ENCODE results near the gene AP1M2.

Gene AP1M2

GRCh38 chr19:10612499-10613119 is 25.5 kb upstream of the AP1M2 start:
- H3K4me1 Mint-ChIP-seq (ENCODE audit: low read depth): peaks cover 10% of the 10 kb centered on the region
- H3K4me3 Mint-ChIP-seq: no peak overlapping the region
- H3K27ac Mint-ChIP-seq: no peak overlapping the region
- DNase-seq (ENCODE audit: low spot score): no peak
- peaks cover 15% of the 10 kb centered on the region for H3K36me3 Mint-ChIP-seq (ENCODE audit: low read depth)
- no peaks in the 10 kb centered on the region for H3K27me3 Mint-ChIP-seq (ENCODE audit: low read depth)
- no peaks in the 10 kb centered on the region for H3K9me3 Mint-ChIP-seq

GRCh38 chr19:10611907-10612306 is 24.8 kb upstream of the AP1M2 start:
- DNase-seq (ENCODE audit: low spot score): no peak
- no peak overlapping the region for H3K4me3 Mint-ChIP-seq
- peaks cover 9% of the 10 kb centered on the region for H3K36me3 Mint-ChIP-seq (ENCODE audit: low read depth)
- no peaks in the 10 kb centered on the region for H3K9me3 Mint-ChIP-seq
- peaks cover 8% of the 10 kb centered on the region for H3K4me1 Mint-ChIP-seq (ENCODE audit: low read depth)
- H3K27ac Mint-ChIP-seq: no peak overlapping the region
- no peaks in the 10 kb centered on the region for H3K27me3 Mint-ChIP-seq (ENCODE audit: low read depth)

DNA sequence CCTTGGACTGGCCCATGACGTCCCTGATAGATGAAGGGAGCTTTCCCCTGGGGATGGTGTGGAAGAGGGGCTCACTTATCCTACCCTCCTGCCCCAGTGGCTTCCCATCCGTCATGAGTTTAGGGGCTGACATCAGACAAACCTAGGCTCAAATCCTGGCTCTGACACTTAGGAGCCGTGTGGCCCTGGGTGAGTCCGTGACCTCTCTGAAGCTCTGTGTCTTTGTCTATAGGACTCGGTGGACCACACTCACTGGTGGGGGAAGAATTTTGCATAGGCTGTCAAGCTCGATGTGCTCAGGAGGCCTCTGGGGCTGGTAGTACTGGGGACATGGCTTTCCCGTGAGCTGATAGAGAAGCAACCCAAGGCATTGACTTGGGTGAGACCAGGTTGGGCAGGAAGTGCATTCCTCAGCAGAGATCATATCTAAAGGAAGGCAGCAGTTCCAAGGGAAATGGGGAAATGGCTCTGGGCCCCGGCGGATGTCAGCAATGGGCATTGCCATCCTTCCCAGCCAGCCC is 17.4 kb upstream of the AP1M2 start:
- Mint-ChIP-seq H3K4me1 (ENCODE audit: low read depth) (peaks cover 17% of the 10 kb centered on the region), H3K4me3 (peak overlapping the region; percentile 93), H3K27me3 (ENCODE audit: low read depth) (peaks cover 3% of the 10 kb centered on the region), H3K36me3 (ENCODE audit: low read depth) (peaks cover 8% of the 10 kb centered on the region), H3K27ac (peak overlapping the region; percentile 100), H3K9me3 (no peaks in the 10 kb centered on the region)
- DNase-seq (ENCODE audit: low spot score): no peak

DNA sequence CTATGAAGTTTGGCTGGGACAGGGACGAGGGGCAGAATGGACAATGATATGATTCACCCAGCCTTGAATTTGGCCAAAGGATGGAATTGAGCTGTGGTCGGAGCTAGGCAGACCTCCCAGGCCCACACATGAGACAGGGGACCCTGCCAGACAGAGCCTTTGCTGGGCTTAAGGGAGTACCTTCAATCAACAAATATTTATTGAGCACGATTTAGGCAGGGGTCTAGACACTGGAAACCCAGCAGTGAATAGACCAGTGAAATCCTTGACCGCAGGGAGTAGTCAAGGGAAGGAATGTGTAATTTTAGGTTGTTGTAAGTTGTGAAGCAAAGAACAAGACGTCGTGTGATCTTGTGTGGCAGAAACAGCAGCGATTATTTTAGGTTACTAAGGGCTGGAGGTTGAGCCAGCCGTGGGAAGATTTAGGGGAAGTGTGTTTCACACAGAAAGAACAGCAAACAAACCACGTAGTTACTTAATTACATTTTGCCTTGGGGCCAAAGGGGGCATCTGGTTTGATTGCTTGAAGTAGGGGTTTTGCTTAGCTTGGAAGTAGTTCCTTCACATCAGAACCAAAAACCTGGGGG is 16.9 kb upstream of the AP1M2 start:
- peaks cover 3% of the 10 kb centered on the region for H3K27me3 Mint-ChIP-seq (ENCODE audit: low read depth)
- peak; percentile 13 for DNase-seq (ENCODE audit: low spot score)
- peak overlapping the region; percentile 93 for H3K4me3 Mint-ChIP-seq
- H3K9me3 Mint-ChIP-seq: no peaks in the 10 kb centered on the region
- H3K27ac Mint-ChIP-seq: peak overlapping the region; percentile 100
- H3K4me1 Mint-ChIP-seq (ENCODE audit: low read depth): peaks cover 17% of the 10 kb centered on the region
- peaks cover 8% of the 10 kb centered on the region for H3K36me3 Mint-ChIP-seq (ENCODE audit: low read depth)

GRCh38 chr19:10603084-10603872 is 16.2 kb upstream of the AP1M2 start:
- H3K27ac Mint-ChIP-seq: peak overlapping the region; percentile 100
- no peaks in the 10 kb centered on the region for H3K9me3 Mint-ChIP-seq
- peaks cover 8% of the 10 kb centered on the region for H3K36me3 Mint-ChIP-seq (ENCODE audit: low read depth)
- H3K27me3 Mint-ChIP-seq (ENCODE audit: low read depth): peaks cover 3% of the 10 kb centered on the region
- H3K4me1 Mint-ChIP-seq (ENCODE audit: low read depth): peaks cover 17% of the 10 kb centered on the region
- peak overlapping the region; percentile 93 for H3K4me3 Mint-ChIP-seq
- peak; percentile 70 for DNase-seq (ENCODE audit: low spot score)

DNA sequence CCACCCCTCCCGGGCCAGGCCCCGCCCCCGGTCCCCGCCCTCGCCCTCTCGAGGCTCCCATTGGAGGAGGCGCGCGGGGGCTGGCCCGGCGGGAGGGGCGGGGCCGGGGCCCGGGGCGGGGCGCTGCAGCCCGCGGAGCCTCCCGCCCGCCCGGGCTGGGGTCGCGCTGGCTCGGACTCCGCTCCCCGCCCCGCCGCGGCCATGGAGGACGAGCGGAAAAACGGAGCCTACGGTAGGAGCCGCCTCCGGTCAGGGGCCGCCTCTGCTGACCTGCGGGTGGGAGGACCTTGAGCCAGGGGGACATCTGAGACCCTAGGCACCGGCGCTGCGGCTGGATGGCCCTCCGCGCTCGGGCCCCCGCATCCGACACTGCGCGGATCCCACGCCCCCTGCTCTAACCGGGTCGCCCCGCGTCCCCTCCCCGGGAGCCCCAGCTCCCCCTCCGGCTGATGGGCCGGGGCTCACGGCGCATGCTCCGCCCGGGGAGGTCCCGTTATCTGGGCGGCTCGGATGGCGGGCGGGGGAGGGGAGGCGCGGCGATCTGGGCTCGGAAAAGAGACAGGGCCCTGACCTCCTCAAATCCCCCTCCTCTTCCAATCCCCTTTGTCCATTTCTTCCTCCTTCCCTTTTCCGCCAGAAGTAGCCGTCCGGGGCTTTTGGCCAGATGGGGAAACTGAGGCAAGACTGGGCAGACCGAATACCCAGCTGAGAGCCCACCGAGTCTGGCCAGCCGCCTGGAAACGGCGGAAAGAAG is 15.4 kb upstream of the AP1M2 start:
- peak; percentile 76 for DNase-seq (ENCODE audit: low spot score)
- H3K27ac Mint-ChIP-seq: peak overlapping the region; percentile 100
- H3K27me3 Mint-ChIP-seq (ENCODE audit: low read depth): peaks cover 3% of the 10 kb centered on the region
- peaks cover 17% of the 10 kb centered on the region for H3K4me1 Mint-ChIP-seq (ENCODE audit: low read depth)
- H3K4me3 Mint-ChIP-seq: peak overlapping the region; percentile 93
- H3K9me3 Mint-ChIP-seq: no peaks in the 10 kb centered on the region
- H3K36me3 Mint-ChIP-seq (ENCODE audit: low read depth): peaks cover 8% of the 10 kb centered on the region

GRCh38 chr19:10601999-10602329 is 14.9 kb upstream of the AP1M2 start:
- H3K4me3 Mint-ChIP-seq: peak overlapping the region; percentile 75
- H3K4me1 Mint-ChIP-seq (ENCODE audit: low read depth): peaks cover 18% of the 10 kb centered on the region

DNA sequence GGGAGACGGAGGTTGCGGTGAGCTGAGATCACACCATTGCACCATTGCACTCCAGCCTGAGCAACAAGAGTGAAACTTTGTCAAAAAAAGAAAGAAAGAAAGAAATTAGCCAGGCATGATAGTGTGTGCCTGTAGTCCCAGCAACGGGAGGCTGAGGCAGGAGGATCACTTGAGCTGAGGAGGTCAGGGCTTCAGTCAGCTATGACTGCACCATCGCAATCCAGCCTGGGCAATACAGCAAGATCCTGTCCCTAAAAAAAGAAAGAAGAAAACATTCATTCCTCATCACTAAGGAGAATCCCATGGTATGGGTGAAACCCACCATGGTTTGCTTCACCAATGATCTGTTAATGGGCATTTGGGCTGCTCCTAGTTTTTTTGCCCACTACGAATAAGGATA is 13.0 kb upstream of the AP1M2 start:
- Mint-ChIP-seq H3K4me3 (no peak overlapping the region), H3K27me3 (ENCODE audit: low read depth) (peaks cover 3% of the 10 kb centered on the region), H3K9me3 (no peaks in the 10 kb centered on the region), H3K27ac (no peak overlapping the region), H3K4me1 (ENCODE audit: low read depth) (peaks cover 30% of the 10 kb centered on the region), H3K36me3 (ENCODE audit: low read depth) (peaks cover 8% of the 10 kb centered on the region)
- DNase-seq (ENCODE audit: low spot score): no peak

More at GRCh38 chr19:10601999-10602329, 14.9 kb upstream of the AP1M2 start:
- peaks cover 3% of the 10 kb centered on the region for H3K27me3 Mint-ChIP-seq (ENCODE audit: low read depth)
- no peak for DNase-seq (ENCODE audit: low spot score)
- H3K36me3 Mint-ChIP-seq (ENCODE audit: low read depth): peaks cover 8% of the 10 kb centered on the region
- H3K9me3 Mint-ChIP-seq: no peaks in the 10 kb centered on the region
- H3K27ac Mint-ChIP-seq: peak overlapping the region; percentile 80

- Mint-ChIP-seq H3K27me3 (ENCODE audit: low read depth) (no peaks in the 10 kb centered on the region), H3K36me3 (ENCODE audit: low read depth) (no peaks in the 10 kb centered on the region), H3K4me3 (no peak overlapping the region), H3K27ac (no peak overlapping the region), H3K4me1 (ENCODE audit: low read depth) (peaks cover 16% of the 10 kb centered on the region), H3K9me3 (no peaks in the 10 kb centered on the region)
- DNase-seq (ENCODE audit: low spot score): no peak
Observed at GRCh38 chr19:10593820-10594637, 6.9 kb upstream of the AP1M2 start.

GRCh38 chr19:10593148-10593547 is 6.0 kb upstream of the AP1M2 start:
- H3K27me3 Mint-ChIP-seq (ENCODE audit: low read depth): no peaks in the 10 kb centered on the region
- no peaks in the 10 kb centered on the region for H3K36me3 Mint-ChIP-seq (ENCODE audit: low read depth)
- no peak overlapping the region for H3K27ac Mint-ChIP-seq
- peaks cover 16% of the 10 kb centered on the region for H3K4me1 Mint-ChIP-seq (ENCODE audit: low read depth)
- no peak for DNase-seq (ENCODE audit: low spot score)
- H3K4me3 Mint-ChIP-seq: no peak overlapping the region
- no peaks in the 10 kb centered on the region for H3K9me3 Mint-ChIP-seq

GRCh38 chr19:10587839-10588150 is 683 bp upstream of the AP1M2 start:
- H3K4me1 Mint-ChIP-seq (ENCODE audit: low read depth): peaks cover 14% of the 10 kb centered on the region
- no peak for DNase-seq (ENCODE audit: low spot score)
- peaks cover 18% of the 10 kb centered on the region for H3K27me3 Mint-ChIP-seq (ENCODE audit: low read depth)
- H3K27ac Mint-ChIP-seq: no peak overlapping the region
- H3K36me3 Mint-ChIP-seq (ENCODE audit: low read depth): no peaks in the 10 kb centered on the region
- no peak overlapping the region for H3K4me3 Mint-ChIP-seq
- no peaks in the 10 kb centered on the region for H3K9me3 Mint-ChIP-seq

DNA sequence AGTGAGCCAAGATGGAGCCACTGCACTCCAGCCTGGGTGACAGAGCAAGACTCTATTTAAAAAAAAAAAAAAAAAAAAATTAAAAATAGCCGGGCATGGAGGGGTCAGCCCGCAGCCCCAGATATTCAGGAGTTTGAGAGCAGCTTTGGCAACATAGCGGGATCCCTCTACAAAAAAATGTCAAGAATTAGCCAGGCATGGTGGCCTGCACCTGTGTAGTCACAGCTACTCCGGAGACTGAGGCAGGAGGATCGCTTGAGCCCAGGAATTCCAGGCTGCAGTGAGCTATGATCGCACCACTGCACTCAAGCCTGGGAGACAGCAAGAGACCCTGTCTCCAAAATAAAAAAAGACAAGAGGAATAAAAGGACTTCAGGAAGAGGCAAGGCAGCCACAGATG is 716 bp downstream of the AP1M2 start:
- Mint-ChIP-seq H3K9me3 (no peaks in the 10 kb centered on the region), H3K27me3 (ENCODE audit: low read depth) (peaks cover 18% of the 10 kb centered on the region), H3K27ac (no peak overlapping the region), H3K4me3 (no peak overlapping the region), H3K36me3 (ENCODE audit: low read depth) (no peaks in the 10 kb centered on the region), H3K4me1 (ENCODE audit: low read depth) (peaks cover 14% of the 10 kb centered on the region)
- DNase-seq (ENCODE audit: low spot score): no peak

DNA sequence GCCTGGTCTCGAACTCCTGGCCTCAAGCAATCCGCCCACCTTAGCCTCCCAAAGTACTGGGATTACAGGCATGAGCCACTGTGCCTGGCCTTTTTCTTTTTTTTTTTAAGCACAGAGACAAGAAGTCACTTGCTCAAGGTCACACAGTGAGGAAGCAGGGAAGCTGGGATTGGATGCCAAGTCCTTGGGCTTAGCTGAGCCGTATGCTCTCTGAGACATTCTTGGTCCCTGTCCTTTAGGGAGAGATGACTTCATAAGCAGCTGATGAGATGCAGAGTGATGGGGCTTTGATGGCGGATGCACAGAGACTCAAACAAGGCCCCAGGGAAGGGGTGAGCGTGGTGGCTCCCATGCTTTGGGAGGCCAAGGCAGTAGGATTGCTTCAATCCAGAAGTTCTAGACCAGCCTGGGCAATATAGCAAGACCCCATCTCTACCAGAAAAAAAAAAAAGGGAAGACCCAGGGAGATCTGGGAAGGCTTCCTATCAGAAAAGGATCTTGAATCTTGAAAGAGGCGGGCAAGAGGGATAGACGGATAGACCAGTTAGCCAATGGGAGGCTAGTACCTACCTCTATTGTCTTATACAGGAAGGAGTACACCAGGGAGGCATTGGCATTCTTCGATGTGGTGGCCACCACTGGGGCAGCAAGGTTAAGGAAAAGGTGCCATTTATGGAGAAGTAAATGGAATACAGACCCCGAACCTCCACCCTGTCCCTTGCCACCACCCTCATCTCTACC is 3.9 kb downstream of the AP1M2 start:
- no peak overlapping the region for H3K4me3 Mint-ChIP-seq
- H3K4me1 Mint-ChIP-seq (ENCODE audit: low read depth): peaks cover 15% of the 10 kb centered on the region
- peaks cover 18% of the 10 kb centered on the region for H3K27me3 Mint-ChIP-seq (ENCODE audit: low read depth)
- H3K27ac Mint-ChIP-seq: no peak overlapping the region
- no peak for DNase-seq (ENCODE audit: low spot score)
- no peaks in the 10 kb centered on the region for H3K9me3 Mint-ChIP-seq
- no peaks in the 10 kb centered on the region for H3K36me3 Mint-ChIP-seq (ENCODE audit: low read depth)
